GM19397 (cell line): Measurements from ENCODE around the gene DBH.

ENCODE experiments used
- ATAC-seq: cut with Tn5 transposase; IDR thresholded peaks from one replicate; pipeline ENCODE4 v1.9.1; 2021; ENCODE audit warnings: mild to moderate bottlenecking, moderate library complexity; ENCODE audit not compliant: unreplicated experiment

Gene DBH

DNA sequence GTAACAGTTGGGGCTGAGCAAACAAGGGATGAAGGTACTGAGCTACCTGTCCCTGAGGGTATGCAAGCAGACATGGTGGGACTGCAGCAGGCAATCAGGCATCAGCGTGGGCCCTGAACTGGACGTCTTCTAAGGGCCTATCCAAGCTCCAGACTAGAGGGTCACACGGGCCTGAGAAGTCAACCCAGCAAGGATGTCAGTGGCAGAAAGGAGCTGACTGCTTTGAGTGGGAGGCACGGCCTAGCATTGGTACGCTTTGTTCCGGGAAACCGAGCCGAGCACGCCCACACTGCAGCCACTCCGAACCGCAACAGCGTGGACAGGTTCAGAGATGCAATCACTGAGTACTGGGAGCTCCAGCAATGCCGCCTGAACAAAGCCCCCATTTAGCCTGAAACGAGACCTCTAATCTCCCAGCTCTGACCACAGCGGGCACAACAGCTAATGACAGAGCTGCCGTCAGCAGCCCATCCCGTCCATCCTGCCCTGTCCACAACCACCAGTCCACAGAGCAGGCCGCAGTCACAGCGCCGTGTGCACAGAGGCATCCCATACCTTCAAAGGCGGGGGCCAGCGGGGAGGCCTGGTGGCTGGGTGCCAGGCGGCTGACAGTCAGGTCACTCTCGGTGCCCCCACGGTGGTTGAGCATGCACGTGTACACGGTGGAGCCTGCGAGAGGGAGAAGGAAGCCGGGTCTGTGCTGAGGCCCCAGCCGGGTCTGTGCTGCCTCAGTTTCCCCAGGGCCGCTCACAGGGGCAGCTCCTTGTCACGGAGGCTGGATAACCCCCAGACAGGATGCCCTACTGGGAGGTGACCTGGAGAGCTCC is 57.8 kb downstream of the DBH start:
- no peak for ATAC-seq

DNA sequence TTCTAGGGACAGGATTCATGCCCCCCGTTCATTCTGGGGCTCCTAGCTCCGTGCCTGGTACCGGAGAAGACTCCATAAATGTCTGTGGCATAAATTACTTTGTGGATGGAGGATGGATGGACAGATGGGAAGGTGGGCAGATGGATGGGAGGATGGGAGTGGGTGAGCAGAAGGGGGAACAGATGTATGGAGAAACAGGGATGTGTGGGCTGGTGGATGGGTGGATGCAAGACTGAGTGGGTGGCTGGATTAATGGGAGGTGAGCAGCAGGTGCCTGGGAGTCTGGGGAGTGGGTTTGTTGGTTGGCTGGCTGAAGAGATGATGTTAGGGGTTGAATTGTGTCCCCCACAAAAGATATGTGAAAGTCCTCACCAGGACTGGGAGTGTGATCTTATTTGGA is 58.5 kb downstream of the DBH start:
- no peak for ATAC-seq

DNA sequence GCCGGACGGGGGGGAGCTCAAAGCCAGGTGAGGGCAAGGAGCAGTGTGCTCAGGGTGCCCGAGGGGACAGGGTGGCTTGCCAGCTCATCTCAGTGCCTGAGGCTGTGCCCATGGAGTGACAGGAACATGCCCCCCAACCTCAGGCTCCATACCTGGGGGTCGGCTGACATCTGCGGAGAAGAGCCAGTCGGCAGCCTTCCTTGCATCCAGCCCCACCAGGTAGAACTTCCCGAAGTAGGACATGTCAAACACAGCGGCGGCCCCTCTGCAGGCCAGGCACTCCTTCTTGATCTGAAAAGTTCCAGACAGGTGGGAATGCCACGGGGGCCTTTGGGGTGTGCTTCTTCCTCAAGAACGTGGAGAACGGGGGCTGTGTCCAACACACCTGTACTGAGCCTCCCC is 59.9 kb downstream of the DBH start:
- no peak for ATAC-seq

DNA sequence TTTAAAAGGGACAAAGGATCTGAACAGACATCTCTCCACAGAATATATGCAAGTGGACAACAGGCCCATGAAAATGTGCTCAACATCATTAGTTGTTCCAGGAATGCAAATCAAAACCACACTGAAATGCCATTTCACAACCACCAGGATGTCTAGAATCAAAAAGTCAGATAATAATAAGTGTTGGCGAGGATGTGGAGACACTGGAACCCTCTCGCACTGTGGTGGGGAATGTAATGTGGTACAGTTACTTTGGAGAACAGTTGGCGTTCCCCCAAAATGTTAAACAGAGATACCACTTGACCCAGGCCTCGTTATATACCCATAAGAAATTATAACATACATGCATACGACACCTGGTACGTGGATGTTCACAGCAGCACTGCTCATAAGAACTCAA is 63.4 kb downstream of the DBH start:
- ATAC-seq: no peak

DNA sequence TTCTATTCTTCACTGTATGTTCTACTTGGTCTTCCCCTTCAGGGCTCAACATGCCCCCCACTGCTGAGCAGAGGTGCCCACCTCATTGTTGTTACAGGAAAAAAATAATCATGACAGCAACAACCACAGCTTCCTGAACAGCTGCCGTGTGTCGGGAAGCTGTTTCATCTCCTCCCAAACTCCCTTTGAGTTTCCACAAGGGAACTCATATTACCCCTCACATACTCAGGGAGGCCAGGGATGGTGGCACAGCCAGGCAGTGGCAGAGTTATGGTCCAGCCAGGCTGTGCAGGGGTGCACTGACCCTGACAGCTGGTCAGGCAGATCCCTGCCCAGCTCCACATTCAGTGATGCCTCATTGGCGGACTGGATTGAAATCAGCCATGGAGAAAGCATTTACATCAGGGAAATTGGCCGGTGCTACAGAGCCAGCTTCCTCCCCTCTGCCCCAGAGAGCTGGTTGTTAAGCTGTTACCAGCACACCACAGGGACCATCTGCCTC is 64.7 kb downstream of the DBH start:
- ATAC-seq: no peak

DNA sequence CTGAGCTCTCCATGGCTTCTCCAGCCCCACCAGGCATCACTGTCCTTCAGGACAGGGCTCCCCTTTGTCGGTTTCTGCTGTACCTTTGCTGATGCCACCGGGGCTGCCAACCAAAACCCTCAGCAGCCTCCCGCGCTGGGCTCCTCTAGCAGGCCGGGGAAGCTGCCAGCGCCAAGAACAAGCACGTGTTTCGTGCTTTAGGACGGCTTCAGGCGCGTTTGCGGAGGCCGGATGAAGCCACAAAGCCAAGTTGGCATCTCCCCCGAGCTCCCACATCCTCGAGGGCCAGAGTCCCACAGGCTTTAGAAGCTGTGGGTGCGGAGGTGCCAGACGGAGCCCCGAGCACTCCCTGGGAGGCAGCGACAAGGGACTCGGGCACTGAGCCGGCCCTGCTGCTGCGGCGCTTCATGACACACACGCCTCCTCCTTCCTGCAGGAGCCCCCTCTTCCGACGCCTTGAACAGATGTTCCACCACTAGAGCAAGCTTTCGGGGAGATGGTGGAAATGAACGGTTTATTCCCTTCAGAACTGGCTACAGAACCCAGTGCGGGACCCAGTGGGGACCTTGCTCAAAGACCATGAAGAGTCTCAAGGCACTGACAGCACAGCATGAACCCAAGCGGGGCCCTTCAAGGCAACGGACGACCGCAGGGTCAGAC is 65.3 kb downstream of the DBH start:
- no peak for ATAC-seq

DNA sequence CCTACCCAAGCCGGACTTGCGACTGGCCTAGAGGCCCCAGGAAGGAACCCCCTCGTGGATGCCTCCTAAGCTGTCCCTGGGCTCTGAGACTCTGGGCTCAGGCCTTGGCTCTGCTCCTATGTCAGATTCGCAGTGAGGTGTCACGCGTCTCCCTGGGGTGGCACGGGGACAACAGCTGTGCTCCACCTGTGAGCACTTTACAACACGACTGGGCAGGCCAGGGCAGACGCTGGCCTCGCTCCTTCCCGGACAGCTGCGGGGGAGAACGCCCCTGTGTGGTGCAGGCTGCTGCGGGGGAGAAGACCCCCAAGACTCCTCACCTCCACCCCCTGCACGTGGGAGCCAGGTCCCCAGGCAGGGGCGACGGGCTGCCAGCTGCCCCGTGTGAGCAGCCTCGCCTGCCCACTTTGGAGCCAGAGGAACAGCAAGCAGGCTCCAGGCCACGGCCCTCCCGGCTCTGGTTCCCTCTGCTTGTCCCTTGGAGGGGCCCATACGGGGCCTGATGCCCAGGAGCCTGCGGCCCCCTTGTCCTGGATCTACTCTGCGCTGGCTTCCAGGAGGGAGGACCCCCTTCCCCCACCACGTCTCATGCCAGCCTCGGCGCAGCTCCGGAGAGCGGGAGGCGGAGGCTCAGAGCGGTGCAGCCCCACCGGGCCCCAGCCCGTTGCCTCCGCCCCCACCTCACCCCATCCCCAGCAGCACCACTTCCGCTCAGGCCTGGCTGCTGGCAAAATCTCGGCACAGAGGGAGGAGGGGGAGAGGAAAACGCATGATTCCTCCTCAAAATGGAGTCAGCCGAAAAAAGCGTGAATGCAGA is 66.0 kb downstream of the DBH start:
- no peak for ATAC-seq

DNA sequence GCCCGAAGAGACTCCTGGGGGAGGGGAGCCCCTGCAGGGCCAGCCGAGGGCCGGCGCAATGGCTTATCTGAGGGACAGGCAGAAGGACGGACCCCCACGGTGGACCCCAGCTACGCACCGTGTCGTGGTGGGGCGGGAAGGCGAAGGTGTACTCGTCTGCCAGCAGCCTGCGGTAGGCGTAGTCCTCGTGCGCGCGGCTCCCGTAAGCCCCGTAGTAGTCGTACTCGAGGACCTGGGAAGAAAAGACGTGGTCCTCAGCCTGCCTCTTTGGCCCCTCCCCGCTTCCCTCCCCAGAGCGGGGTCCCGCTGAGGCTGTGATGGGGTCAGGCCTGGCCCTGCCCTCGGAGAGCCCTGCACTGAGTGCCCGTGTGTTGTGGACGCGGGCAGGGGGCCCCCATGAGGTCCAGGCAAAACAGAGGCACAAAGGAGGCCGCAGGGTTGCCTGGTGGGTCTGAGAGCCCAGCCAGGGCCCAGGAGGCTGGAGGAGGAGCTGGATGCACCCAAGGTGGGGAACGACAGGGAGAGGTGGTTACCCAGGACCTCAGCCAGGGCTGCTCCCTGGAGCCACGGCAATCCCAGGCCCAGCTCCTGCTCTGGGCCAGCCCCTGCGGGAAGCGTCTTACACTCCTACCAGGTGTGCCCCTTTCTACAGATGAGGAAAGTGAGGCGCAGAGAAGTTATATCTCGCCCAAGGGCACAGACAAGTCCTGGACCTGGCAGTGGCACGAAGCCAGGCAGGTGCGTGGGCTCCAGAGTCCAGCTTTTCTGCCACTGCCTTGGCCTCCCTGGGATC is 66.8 kb downstream of the DBH start:
- no peak for ATAC-seq

DNA sequence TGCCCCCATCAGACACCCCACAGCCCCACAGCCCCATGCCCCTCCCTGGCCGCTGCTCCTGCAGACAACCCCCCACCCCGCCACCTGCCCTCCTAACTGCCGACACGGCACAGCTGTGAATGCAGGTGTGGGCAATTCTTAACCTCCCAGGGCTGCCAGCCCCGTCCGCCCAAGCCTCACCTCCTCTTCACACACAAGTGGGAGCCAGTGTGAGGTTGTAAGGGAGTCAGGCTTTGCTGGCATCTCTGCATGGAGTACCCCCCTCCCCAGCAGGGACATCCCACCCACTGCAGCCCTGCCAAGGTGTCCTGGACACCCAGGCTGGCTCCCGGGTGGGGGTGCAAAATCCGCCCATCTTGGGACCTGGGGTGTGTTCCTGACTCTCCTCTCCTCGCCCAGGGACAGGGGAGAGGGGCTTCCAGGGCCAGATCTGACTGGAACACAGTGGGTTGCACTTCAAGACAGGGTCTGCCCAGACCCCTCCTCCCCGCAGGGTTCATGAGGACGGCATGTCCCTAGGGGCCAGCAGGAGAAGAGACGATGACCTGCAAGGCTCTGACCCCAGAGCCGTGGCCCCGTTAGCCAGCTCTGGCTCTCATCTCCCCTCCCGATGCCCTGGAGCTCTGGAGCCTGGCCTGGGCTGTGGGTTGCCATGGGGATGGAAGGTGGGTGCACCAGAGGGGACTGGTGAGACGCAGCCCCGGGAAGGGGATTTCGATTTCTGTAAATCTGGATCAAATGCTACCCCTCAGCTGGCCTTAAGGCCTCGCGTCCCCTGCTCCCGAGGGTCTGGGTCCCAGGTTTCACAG is 67.6 kb downstream of the DBH start:
- no peak for ATAC-seq

DNA sequence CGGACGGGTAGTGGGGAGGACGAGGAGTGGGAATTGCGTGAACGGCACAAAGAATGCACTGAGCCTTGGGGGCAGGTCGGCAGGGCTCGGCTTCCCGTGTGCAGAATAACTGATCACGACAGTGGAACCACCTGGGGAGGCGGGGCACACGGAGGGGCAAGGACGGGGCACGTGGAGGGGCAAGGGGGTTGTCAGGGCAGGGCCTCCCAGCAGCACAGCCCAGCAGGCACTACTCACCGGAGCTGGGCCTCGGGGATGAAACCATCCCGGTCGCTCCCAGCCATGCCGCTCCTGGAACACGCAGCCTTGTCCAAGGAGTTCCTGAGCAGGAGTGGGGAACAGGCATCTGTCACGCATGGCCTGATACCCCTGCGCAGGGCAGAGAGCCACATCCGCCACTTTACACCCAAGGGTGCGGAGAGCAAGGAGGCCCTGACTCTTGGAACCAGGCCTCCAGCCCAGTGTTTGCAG is 68.6 kb downstream of the DBH start:
- no peak for ATAC-seq

DNA sequence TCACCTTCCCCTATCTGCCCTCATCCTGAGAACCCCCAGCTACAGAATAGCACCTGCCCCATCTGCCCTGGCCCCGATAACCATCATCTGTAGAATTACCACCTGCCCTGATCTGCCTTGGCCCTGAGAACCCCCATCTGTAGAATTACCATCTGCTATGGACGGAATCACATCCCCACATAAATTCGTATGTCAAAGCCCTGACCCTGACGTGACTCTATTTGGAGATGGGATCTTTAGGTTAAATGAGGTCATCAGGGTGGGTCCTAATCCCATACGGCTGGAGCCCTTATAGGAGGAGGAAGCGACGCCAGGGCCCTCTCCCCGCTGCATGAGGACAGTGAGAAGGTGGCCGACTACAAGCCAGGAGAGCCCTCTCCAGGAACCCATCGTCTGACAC is 69.4 kb downstream of the DBH start:
- no peak for ATAC-seq

DNA sequence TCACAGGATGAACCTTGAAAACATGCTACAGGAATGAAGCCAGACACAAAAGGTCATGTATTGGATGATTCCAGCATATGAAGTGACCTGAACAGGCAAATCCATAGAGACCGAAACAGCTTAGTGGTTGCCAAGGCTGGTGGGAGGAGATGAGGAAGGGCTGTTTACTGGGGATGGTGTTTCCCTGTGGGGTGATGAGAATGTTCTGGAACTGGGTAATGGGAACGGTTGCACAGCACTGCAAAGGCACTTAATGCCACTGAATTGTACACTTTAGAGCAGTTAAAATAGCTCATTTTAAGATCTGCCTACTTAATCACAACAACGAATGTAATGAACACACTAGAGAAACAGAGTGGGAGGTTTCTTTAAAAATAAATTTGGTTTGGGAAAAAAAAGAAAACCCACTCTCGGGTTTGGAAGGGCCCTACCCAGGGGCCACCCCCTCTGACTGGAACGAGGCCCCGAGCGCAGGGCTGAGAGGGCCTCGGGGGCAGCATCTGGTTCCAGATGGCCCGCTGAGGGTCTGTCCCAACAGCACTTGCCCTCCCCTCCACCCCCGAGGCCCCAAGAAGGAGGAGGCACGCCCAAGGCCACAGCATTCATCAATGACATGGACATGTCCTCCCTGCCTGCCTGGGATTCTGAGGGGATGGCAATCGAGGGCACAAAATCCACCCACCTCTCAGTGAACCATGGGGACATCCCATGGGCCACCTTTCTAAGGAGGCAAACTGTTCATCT is 70.3 kb downstream of the DBH start:
- no peak for ATAC-seq

DNA sequence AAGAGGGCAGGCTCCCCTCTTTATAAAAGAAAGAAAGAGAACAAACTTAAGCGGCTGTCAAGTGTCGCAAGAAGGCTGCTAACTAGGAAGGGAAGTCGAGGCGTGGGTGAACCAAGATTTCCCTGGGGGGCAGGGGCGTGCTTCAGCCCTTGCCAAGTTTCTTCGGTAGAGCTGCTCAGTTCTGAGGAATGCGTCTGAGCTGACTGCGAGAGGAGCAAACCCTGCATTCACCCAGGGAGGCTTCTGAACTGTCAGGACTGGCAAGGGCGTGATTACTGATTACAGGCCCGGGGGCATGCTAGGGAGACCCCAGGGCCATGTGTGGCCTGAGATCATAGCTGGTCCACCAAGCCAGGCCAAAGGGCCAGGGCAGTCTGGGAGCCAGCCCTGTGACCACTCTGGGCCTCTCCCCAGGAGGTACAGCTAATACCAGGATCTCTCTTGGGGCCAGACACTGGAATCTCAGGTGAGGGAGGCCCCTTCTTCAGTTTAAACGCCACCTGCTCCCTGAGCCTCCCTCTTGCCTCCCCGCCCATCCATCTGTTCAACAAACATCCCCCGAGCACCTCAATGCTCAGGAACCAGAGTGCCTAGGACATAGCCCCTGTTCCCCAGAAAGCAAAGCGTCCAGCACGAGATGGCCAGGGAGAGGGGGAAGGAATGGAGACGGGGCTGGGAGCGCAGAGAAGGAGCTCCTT is 71.1 kb downstream of the DBH start:
- ATAC-seq: no peak

DNA sequence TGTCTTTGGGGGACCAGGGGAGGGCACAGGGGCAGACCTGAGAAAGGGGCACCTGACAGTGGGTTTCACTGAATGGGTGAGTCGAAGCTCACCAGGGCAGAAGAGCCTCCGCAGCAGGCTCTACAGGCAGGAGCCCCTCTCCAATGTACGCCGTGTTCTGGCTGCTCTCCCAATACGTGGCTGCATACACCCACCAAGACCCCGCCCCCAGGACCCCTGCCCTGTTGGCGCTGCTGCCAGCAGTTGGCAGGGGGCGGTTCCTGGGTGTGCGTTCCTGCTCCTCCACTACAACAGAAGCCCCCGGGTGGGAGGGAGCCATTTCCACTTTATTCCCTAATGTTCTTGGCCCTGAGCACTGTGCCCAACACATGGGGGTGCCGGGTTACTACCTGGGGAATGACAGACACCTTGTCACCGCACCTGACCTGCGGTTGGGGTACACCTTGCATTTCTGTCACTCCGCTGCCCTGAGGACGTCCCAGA is 71.6 kb downstream of the DBH start:
- no peak for ATAC-seq

DNA sequence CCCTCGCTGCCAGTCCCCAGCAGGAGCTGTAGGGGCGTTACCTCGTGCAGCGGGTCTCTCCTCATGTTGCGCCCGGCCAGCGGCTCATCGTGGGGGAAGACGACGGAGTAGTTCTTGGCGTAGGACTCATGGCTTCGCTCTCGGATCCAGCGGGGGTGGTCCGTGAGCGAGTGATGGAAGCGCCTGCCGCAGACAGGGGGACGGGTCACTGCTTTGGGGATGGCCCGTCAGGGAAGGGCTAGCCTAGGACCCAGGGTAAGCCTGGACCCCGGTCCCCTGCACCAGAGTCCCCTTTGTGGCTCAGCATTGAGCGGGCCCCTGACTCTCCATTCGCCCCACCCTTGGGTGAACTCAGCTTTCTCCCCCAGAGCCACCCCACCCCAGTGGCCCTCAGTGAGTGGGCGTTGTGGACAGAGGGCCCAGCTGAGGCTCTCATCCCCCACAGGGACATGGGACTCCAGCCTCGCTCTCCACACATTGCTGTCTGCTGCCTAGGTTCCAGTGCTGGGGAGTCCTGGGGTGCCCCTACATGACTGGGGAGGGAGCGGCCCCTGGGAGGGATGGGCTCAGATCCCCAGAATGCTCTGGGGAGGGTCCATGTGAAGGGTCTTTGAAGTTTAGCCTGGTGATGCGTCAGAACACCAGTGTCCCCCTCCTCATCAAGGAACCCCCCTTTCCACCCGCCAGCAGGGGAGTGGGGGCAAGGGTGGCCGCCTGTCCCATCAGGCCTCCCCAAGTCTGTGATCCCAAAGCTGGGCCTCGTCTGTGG is 72.3 kb downstream of the DBH start:
- ATAC-seq: no peak
